Smooth muscle cell (in vitro differentiated cells): ENCODE data around the gene SHISA5. TPM values are rescaled to one million over a fixed set of nuclear protein-coding genes. Genes with fewer than 3 reads are reported as not detected.

ENCODE experiments used
- DNase-seq: peaks from one replicate; lab custom pipeline; 2025; ENCODE audit not compliant: unreplicated experiment; lab: John Stamatoyannopoulos, UW
- H2AFZ ChIP-seq: fragments of 200-600 bp; sonication (generic); 2 replicates; pipeline ENCODE4 v1.6.0; 2016; ENCODE audit warnings: antibody characterized with exemption, low read depth, mild to moderate bottlenecking
- H3F3A ChIP-seq: fragments of 200-600 bp; sonication (generic); 2 replicates; pipeline ENCODE4 v1.6.0; 2017; ENCODE audit warnings: antibody characterized with exemption, low read depth
- H3K27ac ChIP-seq: fragments of 200-600 bp; sonication (generic); 2 replicates; pipeline ENCODE4 v1.5.1; 2016; ENCODE audit warnings: low read depth, mild to moderate bottlenecking
- H3K27me3 ChIP-seq: fragments of 200-600 bp; sonication (generic); 2 replicates; pipeline ENCODE4 v1.6.1; 2016; ENCODE audit warnings: low read depth, mild to moderate bottlenecking
- H3K36me3 ChIP-seq: fragments of 200-600 bp; sonication (generic); 2 replicates; pipeline ENCODE4 v1.5.1; 2016; ENCODE audit warnings: low read depth
- H3K4me1 ChIP-seq: fragments of 200-600 bp; sonication (generic); 2 replicates; pipeline ENCODE4 v1.5.1; 2016; ENCODE audit warnings: low read depth
- H3K4me2 ChIP-seq: fragments of 200-600 bp; sonication (generic); 2 replicates; pipeline ENCODE4 v1.6.0; 2016; ENCODE audit warnings: mild to moderate bottlenecking
- H3K4me3 ChIP-seq: fragments of 200-600 bp; sonication (generic); 2 replicates; pipeline ENCODE4 v1.5.1; 2016; ENCODE audit warnings: mild to moderate bottlenecking
- H3K79me2 ChIP-seq: fragments of 200-600 bp; sonication (generic); 2 replicates; pipeline ENCODE4 v1.6.0; 2016; ENCODE audit warnings: low read depth, mild to moderate bottlenecking
- H3K9ac ChIP-seq: fragments of 200-600 bp; sonication (generic); 2 replicates; pipeline ENCODE4 v1.6.0; 2016; ENCODE audit warnings: low read depth
- H3K9me3 ChIP-seq: fragments of 200-600 bp; sonication (generic); replicated peaks from 2 replicates; pipeline ENCODE4 v1.5.1; 2016; ENCODE audit warnings: low read depth
- H4K20me1 ChIP-seq: fragments of 200-600 bp; sonication (generic); 2 replicates; pipeline ENCODE4 v1.6.0; 2016; ENCODE audit warnings: low read depth
- WGBS: methylation state at CpG from one replicate; pipeline ENCODE4 v1.1.7; 2016; ENCODE audit warnings: low lambda C conversion rate; 5-methylcytosine and 5-hydroxymethylcytosine counted together
- polyA plus RNA-seq: library from polyadenylated mRNA; unstranded; fragments of >200 nt; fragmentation: Nextera tagmentation; extraction: Ambion mirVana; gene quantifications from 2 replicates; pipeline ENCODE4 v1.2.1, GENCODE V29; 2016
- total RNA-seq: library from RNA; depleted of rRNA; stranded (reverse); fragments of >200 nt; gene quantifications from 2 replicates; pipeline ENCODE4 v1.2.3, GENCODE V29; 2014
- TF ChIP-seq, protein P1 (sequence below): fragments of 200-600 bp; sonication (generic); IDR thresholded peaks from 2 replicates; pipeline ENCODE4 v1.5.1; 2017; ENCODE audit warnings: borderline replicate concordance, mild to moderate bottlenecking, antibody characterized with exemption; ENCODE audit not compliant: insufficient read depth, poor library complexity, severe bottlenecking

The SHISA5 gene
- total and polyA plus RNA-seq, 2 experiments from 2014 or later: 124 to 333 TPM

DNA sequence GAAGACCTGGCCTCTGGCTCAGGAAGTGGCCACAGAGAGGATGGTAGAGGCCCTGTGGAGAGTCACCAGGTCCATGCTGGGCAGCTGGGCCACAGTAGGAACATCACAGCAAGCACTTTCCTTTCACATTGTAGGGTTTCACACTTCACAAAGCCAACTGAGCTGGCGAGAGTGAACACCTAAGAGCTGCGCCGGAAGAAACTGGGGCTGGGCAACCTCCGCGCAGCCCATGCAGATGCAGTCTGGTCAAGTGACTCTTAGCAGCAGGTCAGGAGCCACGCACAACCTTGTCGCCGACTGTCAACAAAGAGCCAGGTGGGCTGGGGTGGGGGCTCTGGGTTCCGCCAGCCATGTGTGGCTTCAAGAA, 15.3 kb upstream of the SHISA5 start:
- H3K4me3 ChIP-seq: no peak overlapping the region
- no peak overlapping the region for H2AFZ ChIP-seq
- H3K79me2 ChIP-seq: no peaks in the 10 kb centered on the region
- H4K20me1 ChIP-seq: peaks cover 40% of the 10 kb centered on the region
- no peak overlapping the region for H3K9ac ChIP-seq
- no peaks in the 10 kb centered on the region for H3K27me3 ChIP-seq
- TF ChIP-seq, protein P1, sequence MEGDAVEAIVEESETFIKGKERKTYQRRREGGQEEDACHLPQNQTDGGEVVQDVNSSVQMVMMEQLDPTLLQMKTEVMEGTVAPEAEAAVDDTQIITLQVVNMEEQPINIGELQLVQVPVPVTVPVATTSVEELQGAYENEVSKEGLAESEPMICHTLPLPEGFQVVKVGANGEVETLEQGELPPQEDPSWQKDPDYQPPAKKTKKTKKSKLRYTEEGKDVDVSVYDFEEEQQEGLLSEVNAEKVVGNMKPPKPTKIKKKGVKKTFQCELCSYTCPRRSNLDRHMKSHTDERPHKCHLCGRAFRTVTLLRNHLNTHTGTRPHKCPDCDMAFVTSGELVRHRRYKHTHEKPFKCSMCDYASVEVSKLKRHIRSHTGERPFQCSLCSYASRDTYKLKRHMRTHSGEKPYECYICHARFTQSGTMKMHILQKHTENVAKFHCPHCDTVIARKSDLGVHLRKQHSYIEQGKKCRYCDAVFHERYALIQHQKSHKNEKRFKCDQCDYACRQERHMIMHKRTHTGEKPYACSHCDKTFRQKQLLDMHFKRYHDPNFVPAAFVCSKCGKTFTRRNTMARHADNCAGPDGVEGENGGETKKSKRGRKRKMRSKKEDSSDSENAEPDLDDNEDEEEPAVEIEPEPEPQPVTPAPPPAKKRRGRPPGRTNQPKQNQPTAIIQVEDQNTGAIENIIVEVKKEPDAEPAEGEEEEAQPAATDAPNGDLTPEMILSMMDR: no peak
- no peaks in the 10 kb centered on the region for H3K9me3 ChIP-seq
- H3K36me3 ChIP-seq: no peaks in the 10 kb centered on the region
- H3F3A ChIP-seq: no peaks in the 10 kb centered on the region
- no peak overlapping the region for H3K27ac ChIP-seq
- 97% methylated on average over 9 of the region's 9 CpGs for WGBS
- no peak overlapping the region for H3K4me2 ChIP-seq
- no peak for DNase-seq
- H3K4me1 ChIP-seq: no peaks in the 10 kb centered on the region

DNA sequence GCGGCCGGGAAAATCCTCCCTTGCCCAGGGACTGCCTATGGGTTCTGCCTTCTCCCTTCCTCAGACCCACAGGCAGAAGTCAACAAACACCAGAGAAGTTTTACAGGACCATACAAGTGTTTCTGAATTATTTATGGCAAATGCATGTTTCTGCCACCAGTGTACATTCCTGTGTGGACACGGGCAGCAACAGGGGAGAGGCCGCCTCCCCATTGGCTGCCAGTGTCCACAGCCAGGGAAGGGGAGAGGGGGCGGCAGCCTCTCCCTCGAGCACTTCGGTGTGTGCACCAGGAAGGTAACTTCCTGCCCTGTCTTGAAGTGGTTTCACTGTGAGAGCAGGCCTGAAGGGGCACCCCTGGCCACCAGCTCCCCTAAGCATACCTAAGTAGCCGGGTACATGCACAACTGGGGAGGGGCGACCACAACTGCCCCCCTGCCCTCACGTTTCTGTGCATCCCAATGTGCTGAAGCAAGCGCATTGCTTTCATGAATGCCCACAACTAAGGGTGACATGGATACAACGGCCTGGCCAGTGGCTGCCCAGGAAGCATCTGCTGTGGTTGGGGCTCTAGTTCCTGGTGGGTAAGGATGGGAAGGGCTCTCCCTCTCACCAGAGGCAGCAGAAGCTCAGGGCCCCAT, 14.8 kb upstream of the SHISA5 start:
- Histone ChIP-seq H4K20me1 (peaks cover 40% of the 10 kb centered on the region), H3K36me3 (no peaks in the 10 kb centered on the region)

DNA sequence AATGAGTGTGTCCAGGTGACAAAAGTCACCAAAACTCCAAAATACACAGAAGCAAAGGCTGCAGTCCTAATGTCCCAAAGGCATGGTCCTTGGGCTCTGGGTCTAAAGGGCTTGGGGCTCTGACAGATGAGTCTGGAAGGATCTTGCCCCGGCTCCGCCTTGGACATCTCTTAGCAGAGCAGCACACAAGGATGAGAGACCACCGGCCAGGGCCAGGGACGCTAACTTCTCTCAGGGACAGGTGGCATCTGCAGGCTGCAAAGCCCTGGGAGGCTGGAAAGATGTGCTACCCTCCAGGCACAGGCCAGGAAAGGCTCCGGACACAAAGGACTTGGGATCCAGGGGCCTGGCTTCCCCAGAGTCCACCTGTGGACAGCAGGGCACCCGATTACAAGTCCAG, 14.1 kb upstream of the SHISA5 start:
- TF ChIP-seq, protein P1: no peak
- Histone ChIP-seq H3K27me3 (no peaks in the 10 kb centered on the region), H3K27ac (no peak overlapping the region), H3K9me3 (no peaks in the 10 kb centered on the region), H3K36me3 (no peaks in the 10 kb centered on the region), H3K4me2 (no peak overlapping the region), H3K4me3 (no peak overlapping the region), H2AFZ (no peak overlapping the region), H3F3A (no peaks in the 10 kb centered on the region), H3K79me2 (no peaks in the 10 kb centered on the region), H4K20me1 (peaks cover 40% of the 10 kb centered on the region), H3K4me1 (no peaks in the 10 kb centered on the region), H3K9ac (no peak overlapping the region)
- WGBS: 96% methylated on average over 6 of the region's 6 CpGs
- DNase-seq: no peak

More for the DNA sequence above, 14.8 kb upstream of the SHISA5 start:
- Histone ChIP-seq H3F3A (no peaks in the 10 kb centered on the region), H3K9me3 (no peaks in the 10 kb centered on the region), H3K27ac (no peak overlapping the region), H3K4me3 (no peak overlapping the region), H3K27me3 (no peaks in the 10 kb centered on the region), H2AFZ (no peak overlapping the region), H3K79me2 (no peaks in the 10 kb centered on the region), H3K9ac (no peak overlapping the region), H3K4me2 (no peak overlapping the region), H3K4me1 (no peaks in the 10 kb centered on the region)
- TF ChIP-seq, protein P1: no peak
- DNase-seq: no peak
- 90% methylated on average over 12 of the region's 12 CpGs for WGBS

DNA sequence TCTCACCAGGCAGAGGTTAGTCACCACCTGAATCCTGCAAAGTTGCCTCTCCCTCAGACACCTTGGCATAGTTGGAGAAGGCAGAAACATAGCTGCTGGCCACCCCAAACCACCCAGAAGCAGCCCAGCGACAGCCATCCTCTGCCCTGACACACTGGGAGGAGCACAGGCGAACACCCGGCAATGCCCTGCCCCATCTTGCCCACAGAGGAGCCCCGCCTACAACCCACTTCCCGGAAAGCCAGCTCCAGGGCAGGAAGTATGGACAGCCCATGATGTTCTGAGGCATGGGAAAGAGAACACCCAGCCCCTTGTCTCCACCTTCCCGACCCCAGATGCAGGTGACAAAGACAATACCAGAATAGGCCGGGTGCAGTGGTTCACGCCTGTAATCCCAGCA, 12.6 kb upstream of the SHISA5 start:
- H4K20me1 ChIP-seq: peaks cover 40% of the 10 kb centered on the region
- H3K79me2 ChIP-seq: no peaks in the 10 kb centered on the region
- H3F3A ChIP-seq: no peaks in the 10 kb centered on the region
- H3K4me3 ChIP-seq: no peak overlapping the region
- H2AFZ ChIP-seq: no peak overlapping the region
- TF ChIP-seq, protein P1: no peak
- H3K27me3 ChIP-seq: no peaks in the 10 kb centered on the region
- H3K4me2 ChIP-seq: no peak overlapping the region
- 91% methylated on average over 8 of the region's 8 CpGs for WGBS
- no peaks in the 10 kb centered on the region for H3K36me3 ChIP-seq
- DNase-seq: no peak
- H3K27ac ChIP-seq: no peak overlapping the region
- H3K9me3 ChIP-seq: no peaks in the 10 kb centered on the region
- no peak overlapping the region for H3K9ac ChIP-seq
- H3K4me1 ChIP-seq: no peaks in the 10 kb centered on the region
